Measurements from ENCODE around the gene NUBP2.
A peak's percentile ranks its signal among the peaks of the same experiment; 100 is the strongest.

NUBP2 gene

DNA sequence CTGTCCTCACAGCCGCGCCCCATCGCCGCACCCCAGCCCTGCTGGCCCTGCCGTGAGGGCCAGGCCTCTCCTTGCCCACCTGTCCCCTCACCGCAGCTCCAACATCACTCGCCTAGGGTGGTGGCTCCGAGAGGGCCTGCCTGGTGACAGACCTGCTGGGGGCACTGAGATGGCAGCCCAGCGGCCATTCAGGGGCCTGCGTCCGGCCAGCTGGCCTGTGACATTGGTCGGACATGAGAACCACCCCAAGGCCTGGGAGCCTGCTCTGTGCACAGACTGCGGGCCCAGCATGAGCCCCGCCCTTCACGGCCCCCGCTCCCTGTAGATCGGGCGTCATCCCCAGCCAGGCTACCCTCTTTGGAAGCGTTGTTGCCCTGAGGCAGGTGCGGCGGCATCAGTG is 23.2 kb upstream of the NUBP2 start:
- DNase-seq, result no peak

DNA sequence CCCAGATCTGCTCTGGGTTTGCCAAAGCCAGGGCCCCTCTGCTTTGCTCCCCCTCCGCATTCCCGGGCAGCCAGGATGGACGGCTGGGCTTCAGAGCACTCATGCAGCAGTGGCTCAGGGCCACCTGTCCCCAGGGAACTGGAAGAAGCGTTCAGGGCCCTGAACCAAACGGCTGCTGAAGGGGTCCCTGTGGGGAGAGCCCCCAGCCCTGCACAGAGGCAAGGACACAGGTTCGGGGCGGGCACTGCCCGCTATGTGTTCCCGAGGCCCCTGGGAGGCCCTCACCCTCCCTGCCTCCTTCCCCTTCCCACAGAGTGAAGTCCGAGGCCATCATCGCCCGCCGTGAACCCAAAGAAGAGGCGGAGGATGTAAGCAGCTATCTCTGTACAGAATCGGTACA is 21.8 kb upstream of the NUBP2 start:
- no peak for DNase-seq

DNA sequence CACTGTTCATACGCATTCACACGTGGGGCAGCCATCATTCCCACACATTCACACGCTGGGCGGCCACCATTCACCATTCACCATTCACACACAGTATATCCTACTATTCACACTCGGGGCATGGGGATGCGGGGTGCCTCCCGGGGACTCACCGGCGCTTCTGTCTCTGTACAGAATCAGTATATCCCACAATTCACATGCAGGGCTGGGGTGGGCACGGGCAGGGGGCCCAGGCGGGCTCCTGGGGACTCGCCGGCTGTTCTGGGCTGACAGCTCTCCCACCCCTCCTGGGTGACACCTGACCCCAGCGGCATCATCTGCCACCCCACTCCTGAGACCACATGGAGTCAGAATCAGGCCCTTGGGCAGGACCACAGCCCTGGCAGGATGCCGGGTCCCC is 21.0 kb upstream of the NUBP2 start:
- no peak for DNase-seq

DNA sequence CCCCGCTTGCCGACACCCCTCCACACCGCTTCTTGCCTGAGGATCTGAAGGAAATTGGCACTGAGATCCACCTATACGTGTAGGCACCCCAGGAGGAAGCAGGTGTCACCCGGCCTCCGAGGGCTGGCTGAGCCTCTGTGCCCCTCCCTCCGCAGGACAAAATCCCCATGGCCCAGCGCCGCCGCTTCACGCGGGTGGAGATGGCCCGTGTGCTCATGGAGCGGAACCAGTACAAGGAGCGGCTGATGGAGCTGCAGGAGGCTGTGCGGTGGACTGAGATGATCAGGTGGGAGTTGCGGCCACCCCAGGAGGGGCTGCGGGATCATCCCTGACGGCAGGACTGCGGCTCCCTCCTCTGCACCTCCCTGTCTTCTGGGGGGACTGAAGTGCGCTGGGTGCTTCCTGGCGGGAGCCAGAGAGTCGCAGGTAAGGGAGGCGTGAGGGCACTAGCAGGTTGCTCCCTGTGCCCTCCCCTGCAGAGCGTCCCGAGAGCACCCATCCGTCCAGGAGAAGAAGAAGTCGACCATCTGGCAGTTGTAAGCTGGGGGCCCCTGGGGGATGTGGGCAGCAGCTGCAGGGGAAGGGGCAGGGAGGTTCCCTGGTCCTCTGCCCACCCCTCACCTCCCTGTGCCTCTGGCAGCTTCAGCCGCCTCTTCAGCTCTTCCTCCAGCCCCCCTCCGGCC is 20.4 kb upstream of the NUBP2 start:
- DNase-seq, result no peak

DNA sequence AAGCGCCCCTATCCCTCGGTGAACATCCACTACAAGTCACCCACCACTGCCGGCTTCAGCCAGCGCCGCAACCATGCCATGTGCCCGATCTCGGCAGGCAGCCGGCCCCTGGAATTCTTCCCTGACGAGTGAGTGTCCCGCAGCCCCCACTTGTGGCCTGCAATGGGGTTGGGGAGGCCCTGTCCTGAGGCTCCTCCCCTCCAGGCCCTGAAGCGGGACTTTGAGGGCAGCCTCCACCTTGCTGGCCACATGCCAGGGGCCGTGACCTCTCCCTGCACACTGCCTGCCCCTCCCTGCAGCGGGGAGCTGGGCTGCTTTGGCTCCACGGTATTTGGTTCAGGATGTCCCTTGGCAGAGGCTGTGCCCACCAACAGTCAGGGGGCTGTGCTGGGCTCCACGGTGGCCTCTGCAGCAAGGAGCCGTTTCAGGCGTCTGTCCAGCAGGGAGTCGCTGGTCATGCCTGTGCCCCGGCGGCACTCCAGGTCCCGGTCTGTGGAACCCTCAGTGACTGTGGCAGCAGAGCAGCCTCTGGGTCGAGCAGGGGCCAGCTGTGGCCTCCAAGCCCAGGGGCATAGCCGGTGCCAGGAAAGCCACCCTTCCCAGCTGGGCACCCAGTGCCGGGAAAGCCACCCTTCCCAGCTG is 19.8 kb upstream of the NUBP2 start:
- DNase-seq, result no peak

DNA sequence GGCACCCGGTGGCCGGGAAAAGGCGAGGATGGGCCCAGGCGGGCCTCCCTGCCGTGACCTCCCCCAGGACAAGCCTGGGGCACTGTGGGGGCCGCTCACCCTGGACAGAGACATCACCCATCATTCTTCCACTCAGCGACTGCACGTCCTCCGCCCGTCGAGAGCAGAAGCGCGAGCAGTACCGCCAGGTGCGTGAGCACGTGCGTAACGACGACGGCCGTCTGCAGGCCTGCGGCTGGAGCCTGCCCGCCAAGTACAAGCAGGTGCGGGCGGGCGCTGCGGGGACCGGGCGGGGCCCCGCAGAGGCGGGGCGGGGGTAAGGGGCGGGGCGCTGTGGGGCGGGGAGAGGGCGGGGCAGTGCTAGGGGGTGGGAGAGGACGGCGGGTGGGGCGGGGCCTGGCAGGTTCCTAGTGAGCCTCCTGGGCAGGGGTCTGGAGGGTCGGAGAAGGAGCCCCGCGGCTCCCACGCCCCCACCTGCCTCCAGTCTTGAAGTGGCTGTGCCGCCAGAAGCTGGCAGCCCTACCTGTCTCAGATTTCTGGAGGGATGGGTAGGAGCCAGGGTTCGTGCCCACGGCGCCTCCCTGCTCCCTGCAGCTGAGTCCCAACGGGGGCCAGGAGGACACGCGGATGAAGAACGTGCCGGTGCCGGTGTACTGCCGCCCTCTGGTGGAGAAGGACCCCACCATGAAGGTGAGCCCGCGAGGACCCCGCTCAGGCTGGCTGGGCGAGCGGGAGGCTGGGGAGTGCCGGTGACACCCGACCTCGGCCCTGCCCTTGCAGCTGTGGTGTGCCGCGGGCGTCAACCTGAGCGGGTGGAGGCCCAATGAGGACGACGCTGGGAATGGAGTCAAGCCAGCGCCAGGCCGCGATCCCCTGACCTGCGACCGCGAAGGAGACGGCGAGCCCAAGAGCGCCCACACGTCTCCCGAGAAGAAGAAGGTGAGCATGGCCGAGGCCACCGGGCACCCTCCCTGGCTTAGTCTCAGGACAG is 18.9 kb upstream of the NUBP2 start:
- DNase-seq, result no peak

DNA sequence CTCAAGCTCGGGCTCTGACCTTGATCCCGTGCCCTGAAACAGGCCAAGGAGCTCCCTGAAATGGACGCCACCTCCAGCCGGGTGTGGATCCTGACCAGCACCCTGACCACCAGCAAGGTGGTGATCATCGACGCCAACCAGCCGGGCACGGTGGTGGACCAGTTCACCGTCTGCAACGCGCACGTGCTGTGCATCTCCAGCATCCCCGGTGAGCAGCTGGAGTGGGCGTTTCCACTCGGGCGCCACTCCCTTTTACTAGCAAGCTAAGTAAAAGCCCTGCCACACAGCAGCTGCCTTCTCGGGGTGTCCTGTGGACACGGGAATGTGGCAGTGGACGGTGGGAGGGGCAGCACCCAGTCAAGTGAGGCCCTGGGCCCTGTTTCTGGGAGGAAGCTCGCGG is 17.8 kb upstream of the NUBP2 start:
- no peak for DNase-seq

- no peak for DNase-seq
These were observed 16.9 kb upstream of the NUBP2 start for GRCh38 chr16:1765826-1766225.

GRCh38 chr16:1766231-1766630 is 16.5 kb upstream of the NUBP2 start:
- no peak for DNase-seq

DNA sequence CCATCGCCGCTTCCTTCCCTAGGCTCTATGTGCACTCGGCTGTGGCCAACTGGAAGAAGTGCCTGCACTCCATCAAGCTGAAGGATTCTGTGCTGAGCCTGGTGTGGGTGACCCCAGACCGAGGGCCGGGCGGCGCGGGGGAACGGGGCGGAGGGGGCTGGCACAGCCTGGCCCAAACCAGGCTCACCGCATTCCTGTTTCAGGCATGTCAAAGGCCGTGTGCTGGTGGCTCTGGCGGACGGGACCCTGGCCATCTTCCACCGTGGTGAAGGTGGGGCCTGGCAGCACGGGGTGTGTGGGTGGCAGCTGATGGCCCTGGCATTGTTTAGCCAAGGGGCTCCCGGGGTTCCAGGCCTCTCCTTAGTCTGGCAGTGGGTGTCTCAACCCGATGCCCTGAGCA is 16.1 kb upstream of the NUBP2 start:
- DNase-seq, result no peak

DNA sequence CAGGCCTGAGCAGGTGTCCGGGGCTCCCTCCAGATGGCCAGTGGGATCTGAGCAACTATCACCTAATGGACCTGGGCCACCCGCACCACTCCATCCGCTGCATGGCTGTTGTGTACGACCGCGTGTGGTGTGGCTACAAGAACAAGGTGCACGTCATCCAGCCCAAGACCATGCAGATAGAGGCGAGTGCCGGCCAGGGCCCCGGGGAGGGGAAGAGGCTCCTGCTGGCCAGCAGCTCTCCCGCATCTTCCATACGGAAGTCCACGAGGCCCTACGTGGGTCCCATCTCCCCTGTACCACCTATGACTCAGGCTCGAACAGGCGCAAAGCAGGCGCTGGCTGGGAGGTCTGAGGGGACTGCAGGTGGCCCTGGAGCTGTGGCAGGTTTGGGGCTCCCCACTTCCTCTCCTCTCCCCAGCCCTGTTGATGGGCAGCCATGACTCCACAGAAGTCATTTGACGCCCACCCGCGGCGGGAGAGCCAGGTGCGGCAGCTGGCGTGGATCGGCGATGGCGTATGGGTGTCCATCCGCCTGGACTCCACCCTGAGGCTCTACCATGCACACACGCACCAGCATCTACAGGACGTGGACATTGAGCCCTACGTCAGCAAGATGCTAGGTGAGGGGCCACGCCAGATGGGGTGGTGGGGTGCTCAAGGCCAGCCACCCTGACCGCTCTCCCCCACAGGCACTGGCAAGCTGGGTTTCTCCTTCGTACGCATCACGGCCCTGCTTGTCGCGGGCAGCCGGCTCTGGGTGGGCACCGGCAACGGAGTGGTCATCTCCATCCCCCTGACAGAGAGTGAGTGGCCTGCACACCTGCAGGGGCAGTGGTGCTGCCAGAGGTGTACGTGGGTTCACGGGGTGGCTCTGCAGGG is 15.4 kb upstream of the NUBP2 start:
- no peak for DNase-seq

DNA sequence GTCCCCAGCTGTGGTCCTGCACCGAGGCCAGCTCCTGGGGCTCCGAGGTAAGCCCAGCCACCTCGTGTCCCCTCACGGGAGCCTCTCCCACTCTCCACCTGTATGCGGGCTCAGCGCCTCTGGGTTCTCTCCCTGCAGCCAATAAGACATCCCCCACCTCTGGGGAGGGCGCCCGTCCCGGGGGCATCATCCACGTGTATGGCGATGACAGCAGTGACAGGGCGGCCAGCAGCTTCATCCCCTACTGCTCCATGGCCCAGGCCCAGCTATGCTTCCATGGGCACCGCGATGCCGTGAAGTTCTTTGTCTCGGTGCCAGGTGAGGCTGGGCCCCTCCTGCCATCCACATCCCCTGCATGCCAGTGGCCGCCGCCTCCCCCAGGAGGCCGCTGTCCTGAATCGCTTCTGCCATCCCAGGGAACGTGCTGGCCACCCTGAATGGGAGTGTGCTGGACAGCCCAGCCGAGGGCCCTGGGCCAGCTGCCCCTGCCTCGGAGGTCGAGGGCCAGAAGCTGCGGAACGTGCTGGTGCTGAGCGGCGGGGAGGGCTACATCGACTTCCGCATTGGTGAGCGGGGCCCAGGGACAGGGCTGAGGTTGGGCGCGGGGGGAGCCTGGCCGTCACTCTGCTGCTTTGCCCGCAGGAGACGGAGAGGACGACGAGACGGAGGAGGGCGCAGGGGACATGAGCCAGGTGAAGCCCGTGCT is 14.5 kb upstream of the NUBP2 start:
- no peak for DNase-seq

DNA sequence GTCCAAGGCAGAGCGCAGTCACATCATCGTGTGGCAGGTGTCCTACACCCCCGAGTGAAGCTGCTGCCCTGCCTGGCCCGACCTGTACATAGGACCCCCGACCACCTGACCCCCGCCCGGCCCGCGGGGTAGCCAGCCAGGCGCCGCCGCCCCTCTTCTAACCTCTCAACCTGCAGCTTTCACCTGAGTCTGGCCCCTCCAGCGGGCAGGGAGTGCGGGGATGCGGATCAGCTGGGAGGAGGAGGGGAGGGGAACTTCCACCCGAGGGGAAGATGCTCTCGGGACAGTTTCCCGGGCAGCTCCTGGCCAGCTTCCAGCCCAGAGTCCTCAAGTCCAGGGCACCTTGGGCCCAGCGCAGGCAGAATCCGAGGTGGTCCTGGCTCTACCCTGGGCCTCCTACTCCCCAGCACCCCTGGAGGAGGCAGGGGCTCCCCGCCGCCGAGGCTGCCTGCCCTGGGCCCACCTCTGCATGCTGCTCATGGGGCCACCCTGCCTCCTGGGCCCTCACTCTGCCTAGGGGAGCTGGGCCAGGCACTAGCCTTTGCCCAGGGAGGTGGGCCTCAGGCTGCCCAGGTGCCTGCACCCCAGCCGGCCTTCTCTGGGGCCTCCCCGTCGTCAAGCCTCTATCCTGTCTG is 13.9 kb upstream of the NUBP2 start:
- no peak for DNase-seq

DNA sequence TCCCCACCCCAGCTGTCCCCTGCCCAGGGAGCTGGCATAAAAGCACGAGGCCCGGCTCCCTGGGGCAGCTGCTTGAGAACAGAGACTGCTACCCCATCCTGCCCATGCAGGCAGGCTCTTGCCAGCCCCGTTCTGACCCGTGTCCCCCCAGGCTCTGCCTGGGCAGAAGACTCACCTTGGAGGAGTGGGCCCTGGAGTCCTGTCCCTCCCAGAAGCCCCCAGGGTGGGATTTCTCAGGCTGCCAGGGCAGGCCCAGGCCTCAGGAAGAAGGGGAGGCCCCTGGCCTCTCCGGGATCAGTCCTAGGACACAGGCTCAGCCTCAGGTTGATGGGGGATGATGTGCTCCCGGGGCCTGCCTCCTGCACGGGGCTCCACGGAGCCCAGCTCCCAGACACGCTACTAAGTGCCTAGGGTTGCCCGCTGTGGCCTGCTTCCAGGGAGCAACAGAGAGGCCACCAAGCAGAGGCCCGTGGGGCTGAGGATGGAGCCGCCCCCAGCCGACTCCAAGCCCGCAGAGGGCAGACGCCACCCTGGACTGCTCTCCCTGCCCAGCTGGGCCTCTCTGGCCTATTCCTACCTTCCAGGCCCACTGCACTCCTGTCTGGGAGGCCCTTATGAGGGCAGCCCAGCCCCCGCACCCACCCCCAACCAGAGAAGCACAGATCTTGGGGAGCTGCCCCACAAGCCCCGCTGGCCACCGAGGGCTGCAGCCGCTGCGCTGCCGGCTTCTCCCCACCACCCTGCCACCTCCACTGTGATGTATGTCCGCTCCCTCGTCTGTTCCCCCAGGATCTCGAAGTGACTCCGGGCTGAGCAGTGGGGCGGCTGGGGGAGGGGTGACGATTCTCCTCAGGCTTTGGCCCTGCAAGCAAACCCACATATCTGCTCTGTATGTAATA is 13.1 kb upstream of the NUBP2 start:
- DNase-seq, result no peak

DNA sequence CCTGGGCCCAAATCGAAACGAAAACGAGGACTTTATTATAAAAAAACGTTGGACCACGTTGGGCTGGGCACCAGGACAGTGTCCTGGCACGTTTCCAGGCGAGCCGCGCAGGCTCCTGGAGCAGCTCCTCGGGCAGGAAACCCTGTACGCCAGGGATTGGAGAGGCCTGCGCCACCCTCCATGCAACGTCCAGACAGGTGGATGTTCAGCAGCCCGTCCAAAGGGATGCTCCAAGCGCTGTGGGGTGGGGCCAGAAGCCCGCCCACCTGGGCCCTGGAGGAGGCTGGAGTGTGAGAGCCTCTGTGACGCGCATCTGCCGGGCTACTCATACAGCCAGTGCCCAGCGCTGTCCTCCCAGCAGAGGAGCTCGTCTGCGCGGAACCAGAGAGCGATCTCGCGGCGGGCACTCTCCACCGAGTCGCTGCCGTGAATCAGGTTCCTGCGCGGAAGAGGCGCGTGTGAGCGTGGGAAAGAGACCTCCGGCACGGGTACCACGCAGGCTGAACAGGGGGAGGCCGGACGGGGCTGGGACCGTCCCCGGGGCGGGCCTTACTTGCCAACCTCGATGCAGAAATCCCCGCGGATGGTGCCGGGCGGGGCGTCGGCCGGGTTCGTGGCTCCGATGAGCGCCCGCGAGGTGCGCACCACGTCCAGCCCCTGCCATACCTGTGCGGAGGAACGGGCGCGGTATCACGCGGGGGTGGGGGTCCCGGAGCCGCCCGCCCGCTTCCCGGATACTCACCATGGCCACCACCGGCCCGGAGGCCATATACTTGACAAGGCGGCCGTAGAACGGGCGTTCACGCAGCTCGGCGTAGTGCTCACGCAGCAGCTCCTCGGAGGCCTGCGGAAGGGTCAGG is 12.2 kb upstream of the NUBP2 start:
- DNase-seq, result peak; percentile 94

DNA sequence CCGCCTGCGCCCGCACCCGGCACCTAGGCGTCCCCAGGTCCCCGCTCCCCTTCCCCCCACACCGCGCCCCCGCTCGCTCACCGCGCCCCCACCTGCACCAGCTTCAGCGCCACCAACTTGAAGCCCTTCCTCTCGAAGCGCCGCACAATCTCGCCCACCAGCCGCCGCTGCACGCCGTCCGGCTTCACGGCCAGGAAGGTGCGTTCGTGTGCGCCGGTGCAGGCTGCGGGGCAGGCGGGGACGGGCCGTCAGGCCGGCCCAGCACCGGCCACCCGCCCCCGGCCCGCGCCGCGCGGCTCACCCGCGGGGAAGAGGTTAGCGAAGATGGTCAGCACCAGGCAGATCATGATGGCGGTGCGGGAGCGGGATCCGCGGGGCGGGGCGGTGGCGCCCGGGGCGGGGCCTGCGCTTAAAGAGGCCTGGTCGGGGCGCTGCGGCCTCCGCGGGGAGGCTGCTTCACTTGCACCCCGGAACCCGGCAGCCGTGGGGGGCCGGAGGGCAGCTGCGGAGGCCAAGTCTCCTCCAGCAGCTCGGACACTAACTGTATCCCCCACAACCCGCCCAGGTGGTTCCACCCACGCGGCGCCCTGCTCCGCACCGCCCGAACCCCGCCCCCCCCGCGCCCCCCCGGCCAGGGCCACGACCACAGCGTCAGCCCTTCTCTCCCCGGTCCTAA is 11.4 kb upstream of the NUBP2 start, which contains the start of gene NME3:
Gene NME3 (minus strand): TSS at position 356 of the 676 bp plus-strand sequence. CDS start 9 bp downstream, at position 347.
- DNase-seq, result no peak

DNA sequence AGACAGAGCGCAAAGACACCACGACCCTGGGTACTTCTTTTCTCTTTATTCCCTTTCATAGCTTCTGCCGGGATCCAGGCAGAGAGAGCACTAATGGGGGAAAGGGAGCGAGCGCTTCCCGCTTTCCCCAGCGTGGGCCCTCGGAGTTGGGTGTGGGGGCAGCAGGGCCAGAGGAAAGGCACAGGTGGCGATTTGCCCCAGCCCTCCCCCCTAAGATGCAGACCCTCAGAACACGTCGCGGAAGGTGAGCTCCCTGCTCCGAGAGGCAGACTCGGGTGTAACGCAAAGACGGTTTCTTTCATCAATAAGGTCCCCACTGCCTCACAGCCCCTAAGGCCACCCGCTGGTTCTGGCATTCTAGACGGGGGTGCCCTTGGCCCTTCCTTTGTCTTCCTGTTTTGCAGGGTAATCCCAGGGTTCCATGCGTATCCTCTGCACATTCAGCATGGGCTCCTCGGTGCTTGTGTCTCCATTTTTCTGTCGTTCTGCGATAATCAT is 10.8 kb upstream of the NUBP2 start:
- no peak for DNase-seq

DNA sequence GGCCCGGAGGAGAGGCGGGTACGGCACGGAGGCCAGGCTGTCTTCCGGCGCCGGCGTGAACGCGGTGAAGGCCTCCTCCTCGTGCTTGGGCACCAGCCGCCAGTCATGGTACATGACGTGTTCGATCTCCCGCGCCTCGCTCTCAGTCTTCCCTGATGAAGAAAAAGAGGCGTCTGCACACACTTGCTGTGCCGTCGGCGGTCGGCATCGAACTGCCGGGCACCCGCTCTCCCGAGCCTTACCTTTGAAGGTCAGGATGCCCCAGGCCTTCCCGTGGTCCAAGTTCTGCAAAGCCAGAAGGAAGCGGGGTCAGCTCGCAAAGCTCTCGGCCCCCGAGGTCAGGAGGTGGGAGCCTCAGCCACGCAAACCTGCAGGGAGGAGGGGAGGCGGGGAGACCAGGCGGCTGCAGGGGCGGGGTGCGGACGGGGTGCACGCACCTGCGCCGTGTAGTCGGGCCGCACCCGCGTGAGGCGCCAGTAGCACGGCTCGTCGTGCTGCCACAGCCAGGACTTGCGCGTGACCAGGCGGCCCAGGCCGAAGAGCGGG is 10.3 kb upstream of the NUBP2 start, which contains the start of gene EME2:
Gene EME2 (plus strand): TSS at position 449 of the 546 bp plus-strand sequence. CDS start 418 bp downstream, outside the sequence.
- peak; percentile 18 for DNase-seq

Data from NCI-H2029 (cell line).